Epithelial cell of proximal tubule (primary cell): Measurements from ENCODE around the gene FBXO7. TPM values are rescaled to one million over a fixed set of nuclear protein-coding genes. Genes with fewer than 3 reads are reported as not detected.

Experiments
- DNase-seq: peaks from one replicate; pipeline ENCODE4 v3.0.0-alpha.2; 2011; ENCODE audit warnings: low read depth
- H3K4me3 ChIP-seq: 2 replicates; pipeline ENCODE4 v1.5.1; 2011; ENCODE audit warnings: low read depth, mild to moderate bottlenecking, low read length
- total RNA-seq: library from RNA; depleted of rRNA; stranded (reverse); fragments of >200 nt; gene quantifications from 2 replicates; pipeline ENCODE4 v1.2.3, GENCODE V29; 2015
- TF ChIP-seq, protein P1 (sequence below): conservative IDR thresholded peaks from 2 replicates; pipeline ENCODE4 v1.5.1; 2012; ENCODE audit warnings: low read depth, mild to moderate bottlenecking, low read length

Gene FBXO7
- total RNA-seq, 1 donor from 2014 or later, result 89.7 TPM

DNA sequence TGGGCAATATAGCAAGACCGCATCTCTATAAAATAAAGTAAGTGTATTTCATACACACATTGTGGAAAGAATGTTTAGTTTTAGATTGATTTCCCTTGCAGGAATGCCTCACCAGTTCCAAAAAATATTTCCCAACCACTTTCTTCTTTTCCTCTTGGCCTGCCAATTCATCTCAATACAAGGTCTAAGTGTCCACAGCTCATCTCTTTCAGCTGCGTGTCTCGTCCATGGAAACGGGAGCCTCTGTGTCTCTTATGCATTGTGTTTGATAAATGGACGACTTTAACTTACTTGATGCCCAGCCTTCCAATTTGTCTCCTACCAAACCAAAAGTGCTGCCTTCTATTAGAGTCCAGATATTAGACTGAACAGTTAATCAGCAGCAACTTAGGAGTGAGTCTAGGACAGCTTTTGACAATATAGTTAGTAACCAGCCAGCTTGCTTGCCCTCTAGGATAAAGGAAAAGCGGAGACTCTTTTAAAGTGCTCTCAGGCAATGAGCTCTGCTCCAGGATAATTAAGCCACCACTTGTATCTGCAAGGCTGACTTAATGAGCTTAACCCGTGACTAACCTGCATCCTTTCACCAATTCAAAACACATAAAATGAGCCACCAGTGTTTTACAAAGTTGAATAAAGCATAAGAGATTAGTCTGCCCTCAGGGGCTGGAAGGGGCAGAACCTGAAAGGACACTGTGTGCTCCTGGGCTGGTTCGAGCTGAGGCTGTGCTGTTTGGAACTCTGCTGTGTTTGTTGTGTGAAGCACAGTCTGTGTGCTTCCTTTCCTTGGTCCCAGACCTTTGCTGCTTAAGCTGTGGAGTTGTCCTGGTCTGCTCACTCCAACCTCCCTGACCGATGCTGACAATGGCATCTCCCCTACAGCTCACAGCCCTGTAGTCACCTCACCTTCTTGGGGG lies 27.5 kb downstream of the FBXO7 start:
- H3K4me3 ChIP-seq, result no peak overlapping the region
- TF ChIP-seq, protein P1, sequence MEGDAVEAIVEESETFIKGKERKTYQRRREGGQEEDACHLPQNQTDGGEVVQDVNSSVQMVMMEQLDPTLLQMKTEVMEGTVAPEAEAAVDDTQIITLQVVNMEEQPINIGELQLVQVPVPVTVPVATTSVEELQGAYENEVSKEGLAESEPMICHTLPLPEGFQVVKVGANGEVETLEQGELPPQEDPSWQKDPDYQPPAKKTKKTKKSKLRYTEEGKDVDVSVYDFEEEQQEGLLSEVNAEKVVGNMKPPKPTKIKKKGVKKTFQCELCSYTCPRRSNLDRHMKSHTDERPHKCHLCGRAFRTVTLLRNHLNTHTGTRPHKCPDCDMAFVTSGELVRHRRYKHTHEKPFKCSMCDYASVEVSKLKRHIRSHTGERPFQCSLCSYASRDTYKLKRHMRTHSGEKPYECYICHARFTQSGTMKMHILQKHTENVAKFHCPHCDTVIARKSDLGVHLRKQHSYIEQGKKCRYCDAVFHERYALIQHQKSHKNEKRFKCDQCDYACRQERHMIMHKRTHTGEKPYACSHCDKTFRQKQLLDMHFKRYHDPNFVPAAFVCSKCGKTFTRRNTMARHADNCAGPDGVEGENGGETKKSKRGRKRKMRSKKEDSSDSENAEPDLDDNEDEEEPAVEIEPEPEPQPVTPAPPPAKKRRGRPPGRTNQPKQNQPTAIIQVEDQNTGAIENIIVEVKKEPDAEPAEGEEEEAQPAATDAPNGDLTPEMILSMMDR, result no peak
- no peak for DNase-seq

DNA sequence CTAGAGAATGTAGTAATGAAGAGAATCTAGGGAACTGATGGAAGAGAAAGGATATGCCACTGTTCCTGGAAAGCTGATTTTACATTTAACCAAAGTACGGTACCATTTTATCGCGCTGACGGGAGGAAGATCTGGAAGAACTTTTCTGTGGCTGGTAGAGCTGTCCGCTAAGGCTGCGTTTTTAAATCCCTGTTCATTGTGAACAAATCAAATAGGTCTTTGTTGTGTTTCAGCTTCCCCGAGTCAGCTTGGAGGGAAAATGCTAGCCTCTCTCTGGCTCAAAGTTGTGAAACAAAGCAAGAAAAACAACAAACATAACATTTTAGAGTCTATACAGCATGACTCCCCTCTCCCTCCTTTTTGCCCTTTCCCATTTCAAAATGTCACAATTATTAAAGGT lies 34.4 kb downstream of the FBXO7 start:
- no peak for DNase-seq
- TF ChIP-seq, protein P1, result no peak
- H3K4me3 ChIP-seq, result no peak overlapping the region

DNA sequence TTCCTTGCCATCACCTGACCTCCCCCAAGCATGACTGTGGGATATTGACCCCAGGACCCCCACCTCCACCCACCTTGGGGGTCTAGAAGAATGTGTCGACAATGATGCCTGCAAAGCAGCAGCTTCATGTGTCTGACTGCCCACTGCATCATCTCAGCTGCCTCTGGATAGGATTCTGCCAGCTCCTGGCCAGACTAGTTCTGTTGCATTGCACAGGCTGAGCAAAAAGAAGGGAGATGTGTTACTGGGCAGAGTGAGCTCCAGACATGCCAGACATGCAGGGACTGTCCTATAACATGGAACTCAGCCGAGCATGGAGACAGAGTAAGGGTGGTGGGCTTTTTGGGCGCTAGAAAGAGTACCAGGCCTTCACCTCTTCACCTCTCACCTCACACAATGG lies 36.7 kb downstream of the FBXO7 start:
- no peak overlapping the region for H3K4me3 ChIP-seq
- no peak for DNase-seq
- TF ChIP-seq, protein P1, result no peak

DNA sequence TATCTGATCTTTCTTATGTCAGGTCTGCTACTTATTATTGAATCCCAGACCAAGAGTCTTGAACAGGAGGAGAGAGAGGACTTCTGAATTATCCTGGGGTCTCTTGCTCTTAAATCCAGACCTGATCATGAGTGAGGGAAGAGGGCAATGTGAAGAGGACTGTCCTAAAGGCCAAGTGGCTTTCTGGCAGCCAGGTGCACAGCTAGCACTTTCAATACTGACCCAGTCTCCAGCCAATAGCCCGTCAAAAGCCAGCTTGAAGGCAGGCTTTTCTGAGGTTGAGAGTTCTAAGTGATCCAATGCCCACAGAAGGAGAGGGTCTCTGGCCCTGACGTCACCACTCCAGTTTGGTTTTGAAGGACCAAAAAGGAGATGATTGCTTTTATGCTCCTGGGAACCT lies 37.2 kb downstream of the FBXO7 start:
- TF ChIP-seq, protein P1, result no peak
- no peak for DNase-seq

DNA sequence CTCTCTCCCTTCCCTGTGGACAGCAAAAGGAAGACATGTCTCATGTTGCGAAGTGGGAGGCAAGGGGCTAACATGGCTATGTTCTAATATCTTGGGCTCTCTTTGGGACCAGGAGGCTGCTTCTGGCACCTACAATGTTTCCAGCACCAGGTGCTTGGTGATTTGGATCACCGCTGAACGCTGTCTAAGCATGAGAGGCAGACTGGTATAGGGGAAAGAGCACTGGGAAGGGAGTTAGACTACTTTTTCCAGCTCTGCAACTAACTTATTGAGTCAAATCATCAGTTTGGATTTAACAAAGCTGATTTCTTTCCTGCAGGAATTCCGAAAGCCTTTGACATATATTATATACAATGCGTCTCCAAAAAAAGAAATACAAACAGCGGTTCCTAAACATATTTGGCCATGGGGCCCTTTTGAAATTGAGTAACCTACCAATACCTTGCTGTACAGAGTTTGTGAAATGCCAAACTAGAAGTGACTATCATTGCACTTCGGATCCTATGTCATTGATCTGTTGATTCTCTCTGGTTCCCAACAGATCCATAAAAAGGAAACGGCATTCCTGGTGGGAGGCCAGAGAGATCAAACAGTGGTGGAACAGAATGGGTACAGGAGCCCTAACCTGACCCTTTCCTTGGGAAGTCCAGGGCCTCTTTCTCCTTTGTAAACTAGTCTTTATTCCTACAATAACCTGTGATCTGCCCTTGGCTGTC lies 37.8 kb downstream of the FBXO7 start:
- no peak overlapping the region for H3K4me3 ChIP-seq
- TF ChIP-seq, protein P1, result no peak
- DNase-seq, result no peak

More for the DNA sequence above, 37.2 kb downstream of the FBXO7 start:
- H3K4me3 ChIP-seq, result no peak overlapping the region

DNA sequence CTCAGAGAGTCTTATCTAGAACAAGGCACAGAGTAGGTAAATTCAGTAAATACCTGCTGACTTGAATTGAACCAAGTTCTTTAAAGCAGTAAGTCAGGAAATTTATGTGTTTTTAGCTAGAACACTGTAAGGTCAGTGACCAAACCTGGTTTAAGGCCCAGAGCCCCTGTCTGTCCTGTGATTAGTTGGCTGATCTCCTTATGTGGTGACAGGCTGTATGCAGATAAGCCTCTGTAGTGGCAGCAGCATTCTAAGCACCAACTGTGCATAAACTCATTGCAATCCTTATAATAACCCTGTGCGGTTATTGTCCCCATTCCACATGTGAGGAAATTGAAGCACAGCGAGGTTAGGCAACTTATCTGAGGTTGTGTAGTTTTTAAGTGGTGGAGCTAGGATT lies 40.5 kb downstream of the FBXO7 start:
- DNase-seq, result no peak
- TF ChIP-seq, protein P1, result no peak
- H3K4me3 ChIP-seq, result no peak overlapping the region

DNA sequence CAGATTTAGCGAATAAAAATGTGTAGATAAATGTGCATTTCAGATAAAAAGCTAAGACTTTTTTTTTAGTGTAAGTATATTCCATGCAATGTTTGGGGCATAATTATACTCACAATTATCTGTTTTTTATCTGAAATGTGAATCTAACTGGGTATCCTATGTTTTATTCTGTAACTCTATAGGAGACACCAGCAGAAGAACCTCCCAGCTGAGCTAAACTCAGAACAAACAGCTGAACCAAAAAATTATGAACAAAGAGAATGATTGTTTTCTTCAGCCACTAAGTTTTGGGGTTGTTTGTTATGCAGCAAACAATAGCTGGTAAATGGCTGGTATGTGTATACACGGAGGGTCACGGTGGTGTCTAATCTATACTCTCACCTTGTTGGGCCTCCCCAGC lies 42.9 kb downstream of the FBXO7 start:
- TF ChIP-seq, protein P1, result no peak
- no peak for DNase-seq
- H3K4me3 ChIP-seq, result no peak overlapping the region
